NCI-H1092 (cell line): ENCODE data around the gene CDC14B.

Experiments used
- DNase-seq: peaks from one replicate; lab custom pipeline; 2025; lab: John Stamatoyannopoulos, UW

The CDC14B gene

GRCh38 chr9:96483733-96484390 is 135.8 kb downstream of the CDC14B start:
- no peak for DNase-seq

- DNase-seq, result no peak
Measured at GRCh38 chr9:96483197-96483596, 136.4 kb downstream of the CDC14B start.

GRCh38 chr9:96482476-96482875 is 137.2 kb downstream of the CDC14B start:
- no peak for DNase-seq

- no peak for DNase-seq
Measured at GRCh38 chr9:96480736-96481135, 138.9 kb downstream of the CDC14B start.

GRCh38 chr9:96478829-96479371 is 140.7 kb downstream of the CDC14B start:
- DNase-seq, result no peak

- DNase-seq, result no peak
Measured at GRCh38 chr9:96476591-96476990, 143.1 kb downstream of the CDC14B start.

- no peak for DNase-seq
Measured at GRCh38 chr9:96476013-96476412, 143.6 kb downstream of the CDC14B start.

- DNase-seq, result no peak
Measured at GRCh38 chr9:96467784-96468183, 151.9 kb downstream of the CDC14B start.

GRCh38 chr9:96464426-96464825 is 155.2 kb downstream of the CDC14B start:
- DNase-seq, result no peak

GRCh38 chr9:96462541-96462940 is 157.1 kb downstream of the CDC14B start:
- no peak for DNase-seq

- no peak for DNase-seq
Measured at GRCh38 chr9:96461336-96461735, 158.3 kb downstream of the CDC14B start.

- no peak for DNase-seq
Measured at GRCh38 chr9:96460882-96461281, 158.8 kb downstream of the CDC14B start.

- DNase-seq, result no peak
Measured at GRCh38 chr9:96460470-96460869, 159.2 kb downstream of the CDC14B start.

- no peak for DNase-seq
Measured at GRCh38 chr9:96459268-96460007, 160.2 kb downstream of the CDC14B start.

- no peak for DNase-seq
Measured at GRCh38 chr9:96458226-96458625, 161.4 kb downstream of the CDC14B start.

GRCh38 chr9:96457266-96457665 is 162.4 kb downstream of the CDC14B start:
- DNase-seq, result no peak

GRCh38 chr9:96453625-96454024 is 166.0 kb downstream of the CDC14B start:
- DNase-seq, result no peak

- no peak for DNase-seq
Measured at GRCh38 chr9:96450613-96451528, 168.8 kb downstream of the CDC14B start.
